ENCODE measurements around the gene LGALS1.
"Not testable (repeated sequence)": the region's sequence is repeated elsewhere in the genome, so short reads cannot be mapped to it uniquely, and the experiment has no call there.

LGALS1 gene

GRCh38 chr22:37690901-37691504, 15.6 kb downstream of the LGALS1 start:
- DNase-seq (ENCODE audit: low read depth in 1 of 2, low spot score in 1 of 2) = no peak
- in situ Hi-C loops (cut with HindIII; ENCODE audit: low pct_unique_long_range_greater_than_20kb, low sequenced_read_pairs) = no loop called here

GRCh38 chr22:37692627-37693285, 17.3 kb downstream of the LGALS1 start:
- TF ChIP-seq JUND (IDR thresholded peaks at IDR 0.05; ENCODE audit: low read depth) = no peak
- no peak for DNase-seq (ENCODE audit: low read depth in 1 of 2, low spot score in 1 of 2)
- in situ Hi-C loops (cut with HindIII; ENCODE audit: low pct_unique_long_range_greater_than_20kb, low sequenced_read_pairs) = no loop called here

More at GRCh38 chr22:37690901-37691504, 15.6 kb downstream of the LGALS1 start:
- TF ChIP-seq JUND (IDR thresholded peaks at IDR 0.05; ENCODE audit: low read depth) = no peak

GRCh38 chr22:37694131-37694530, 18.7 kb downstream of the LGALS1 start:
- DNase-seq (ENCODE audit: low read depth in 1 of 2, low spot score in 1 of 2); in situ Hi-C loops (cut with HindIII; ENCODE audit: low pct_unique_long_range_greater_than_20kb, low sequenced_read_pairs): not testable (repeated sequence)

- DNase-seq (ENCODE audit: low read depth in 1 of 2, low spot score in 1 of 2); in situ Hi-C loops (cut with HindIII; ENCODE audit: low pct_unique_long_range_greater_than_20kb, low sequenced_read_pairs): not testable (repeated sequence)
Observed at GRCh38 chr22:37696260-37696656, 20.8 kb downstream of the LGALS1 start.

- TF ChIP-seq JUND (IDR thresholded peaks at IDR 0.05; ENCODE audit: low read depth) = no peak
- in situ Hi-C loops (cut with HindIII; ENCODE audit: low pct_unique_long_range_greater_than_20kb, low sequenced_read_pairs) = no loop called here
Observed at GRCh38 chr22:37696657-37697537, 21.5 kb downstream of the LGALS1 start, which contains the start of gene TRIOBP. TRIOBP (plus strand) TSS chr22:37697048; CDS start chr22:37701366, 4,318 bp downstream.

GRCh38 chr22:37697538-37697835, 22.1 kb downstream of the LGALS1 start:
- no peak for TF ChIP-seq JUND (IDR thresholded peaks at IDR 0.05; ENCODE audit: low read depth)
- no peak for DNase-seq (ENCODE audit: low read depth in 1 of 2, low spot score in 1 of 2)
- in situ Hi-C loops (cut with HindIII; ENCODE audit: low pct_unique_long_range_greater_than_20kb, low sequenced_read_pairs) = no loop called here

More at GRCh38 chr22:37696657-37697537, 21.5 kb downstream of the LGALS1 start, which contains the start of gene TRIOBP:
- DNase-seq (ENCODE audit: low read depth in 1 of 2, low spot score in 1 of 2) = peak; percentile 83 to 94

- DNase-seq (ENCODE audit: low read depth in 1 of 2, low spot score in 1 of 2) = no peak
- in situ Hi-C loops (cut with HindIII; ENCODE audit: low pct_unique_long_range_greater_than_20kb, low sequenced_read_pairs) = no loop called here
- TF ChIP-seq JUND (IDR thresholded peaks at IDR 0.05; ENCODE audit: low read depth) = no peak
Observed at GRCh38 chr22:37701141-37701786, 25.8 kb downstream of the LGALS1 start.

- in situ Hi-C loops (cut with HindIII; ENCODE audit: low pct_unique_long_range_greater_than_20kb, low sequenced_read_pairs) = no loop called here
- no peak for DNase-seq (ENCODE audit: low read depth in 1 of 2, low spot score in 1 of 2)
- TF ChIP-seq JUND (IDR thresholded peaks at IDR 0.05; ENCODE audit: low read depth) = no peak
Observed at GRCh38 chr22:37703906-37704305, 28.5 kb downstream of the LGALS1 start.

GRCh38 chr22:37704645-37705044, 29.2 kb downstream of the LGALS1 start:
- no peak for DNase-seq (ENCODE audit: low read depth in 1 of 2, low spot score in 1 of 2)
- in situ Hi-C loops (cut with HindIII; ENCODE audit: low pct_unique_long_range_greater_than_20kb, low sequenced_read_pairs) = no loop called here
- no peak for TF ChIP-seq JUND (IDR thresholded peaks at IDR 0.05; ENCODE audit: low read depth)

- in situ Hi-C loops (cut with HindIII; ENCODE audit: low pct_unique_long_range_greater_than_20kb, low sequenced_read_pairs) = no loop called here
- no peak for DNase-seq (ENCODE audit: low read depth in 1 of 2, low spot score in 1 of 2)
- no peak for TF ChIP-seq JUND (IDR thresholded peaks at IDR 0.05; ENCODE audit: low read depth)
Observed at GRCh38 chr22:37705205-37705604, 29.8 kb downstream of the LGALS1 start.

GRCh38 chr22:37708580-37709444, 33.4 kb downstream of the LGALS1 start:
- in situ Hi-C loops (cut with HindIII; ENCODE audit: low pct_unique_long_range_greater_than_20kb, low sequenced_read_pairs) = no loop called here
- no peak for TF ChIP-seq JUND (IDR thresholded peaks at IDR 0.05; ENCODE audit: low read depth)
- no peak for DNase-seq (ENCODE audit: low read depth in 1 of 2, low spot score in 1 of 2)

- in situ Hi-C loops (cut with HindIII; ENCODE audit: low pct_unique_long_range_greater_than_20kb, low sequenced_read_pairs) = no loop called here
- no peak for DNase-seq (ENCODE audit: low read depth in 1 of 2, low spot score in 1 of 2)
- TF ChIP-seq JUND (IDR thresholded peaks at IDR 0.05; ENCODE audit: low read depth) = no peak
Observed at GRCh38 chr22:37709445-37709765, 34.0 kb downstream of the LGALS1 start.

Data from T47D (cell line).